Uterus (tissue), 4 donors: ENCODE results near the gene CCDC57. TPM values are rescaled to one million over a fixed set of nuclear protein-coding genes. Genes with fewer than 3 reads are reported as not detected.

ENCODE experiments used
- DNase-seq, 2 donors: peaks; one replicate each; pipeline ENCODE4 v3.0.0-alpha.2; 2019 to 2020
- H3K27ac ChIP-seq, 2 donors: fragments of 200-600 bp; sonication (generic); 1 replicate in 1 of 2; 2 replicates in 1 of 2; pipeline ENCODE4 v1.5.1; 2016 to 2018
- H3K27me3 ChIP-seq, 2 donors: fragments of 200-600 bp; sonication (generic); one replicate each; pipeline ENCODE4 v1.5.1; 2018 to 2019; ENCODE audit warnings: control low read depth in 1 of 2
- H3K36me3 ChIP-seq, 2 donors: fragments of 200-600 bp; sonication (generic); one replicate each; pipeline ENCODE4 v1.5.1; 2019; ENCODE audit warnings: control low read depth in 1 of 2
- H3K4me1 ChIP-seq, 2 donors: fragments of 200-600 bp; sonication (generic); one replicate each; pipeline ENCODE4 v1.5.1; 2018 to 2019; ENCODE audit warnings: control low read depth in 1 of 2
- H3K4me3 ChIP-seq, 2 donors: fragments of 200-600 bp; sonication (generic); 1 replicate in 1 of 2; 2 replicates in 1 of 2; pipeline ENCODE4 v1.5.1; 2018 to 2019; ENCODE audit warnings: mild to moderate bottlenecking in 1 of 2
- H3K9me3 ChIP-seq, 2 donors: fragments of 200-600 bp; sonication (generic); one replicate each; pipeline ENCODE4 v1.5.1; 2019; ENCODE audit warnings: control low read depth in 1 of 2
- POLR2A ChIP-seq, 2 donors: fragments of 450-650 bp; IDR thresholded peaks; one replicate each; pipeline ENCODE4 v1.6.1; 2016; ENCODE audit warnings: antibody characterized with exemption in 2 of 2, mild to moderate bottlenecking in 1 of 2, moderate library complexity in 1 of 2
- intact Hi-C: fragments of 100-400 bp; cut with DNase I; formaldehyde crosslinking; loops from one replicate; pipeline ENCODE4 v1.15.1; 2023; ENCODE audit warnings: low total_unique reads
- total RNA-seq, 4 donors: library from RNA; depleted of rRNA in 3 of 4; stranded (reverse); fragments of >200 nt in 3 of 4; gene quantifications; one replicate each; pipeline versions ENCODE4 v1.1.0 to v1.2.4, GENCODE V29; 2014 to 2023
- TF ChIP-seq, protein P1 (sequence below), 4 experiments: fragments of 200-600 bp in 2 of 4; fragments of 450-650 bp in 2 of 4; sonication (generic) in 2 of 4; IDR thresholded peaks; one replicate each; pipeline ENCODE4 v1.5.1; 2016 to 2019; ENCODE audit warnings: antibody characterized with exemption in 4 of 4, mild to moderate bottlenecking in 2 of 4, moderate library complexity in 1 of 4
- donor health status: DM: yes; HTN: yes; CAD: no.

CCDC57 gene
- total RNA-seq, 4 donors from 2014 or later = 4.4 to 88.2 (median 17.6) TPM

DNA sequence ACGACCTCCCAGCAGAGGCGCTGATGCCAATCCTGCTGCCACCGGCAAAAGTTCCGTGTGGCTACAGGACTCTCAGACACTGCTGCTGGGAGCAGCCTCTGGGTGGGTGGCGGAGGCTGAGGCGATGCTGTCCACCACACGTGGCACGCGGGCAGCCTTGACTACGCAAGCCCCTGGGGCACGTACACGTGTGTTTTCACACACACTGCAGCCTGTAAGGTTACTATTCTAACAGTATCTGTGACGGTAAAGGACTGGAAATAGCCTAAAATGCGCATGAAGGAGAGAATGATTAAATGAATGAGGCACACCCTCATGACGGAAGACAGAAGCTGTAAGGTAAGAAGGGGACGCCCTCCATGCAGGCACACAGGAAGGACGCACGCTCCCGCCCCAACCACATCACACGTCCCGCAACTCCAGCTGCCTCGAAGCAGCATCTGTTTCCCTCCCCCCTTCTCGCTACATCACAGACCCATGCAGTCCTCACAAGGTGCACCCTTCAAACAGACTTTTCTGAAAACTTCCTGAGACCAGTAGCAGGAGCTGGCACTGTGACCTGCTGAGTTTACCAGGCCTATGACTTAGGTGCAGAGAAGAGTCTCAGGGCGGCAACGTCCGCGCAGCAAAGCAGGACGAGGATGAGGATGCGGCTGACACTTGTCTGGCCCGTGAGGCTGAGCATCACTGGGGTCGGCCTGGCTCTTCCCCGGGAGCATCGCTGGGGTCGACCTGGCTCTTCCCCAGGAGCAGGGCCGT lies 85.9 kb downstream of the CCDC57 start:
- Histone ChIP-seq H3K36me3 (no peaks in the 10 kb centered on the region), H3K27me3 (no peaks in the 10 kb centered on the region), H3K4me1 (no peaks in the 10 kb centered on the region), H3K27ac (no peak overlapping the region), H3K9me3 (no peaks in the 10 kb centered on the region), H3K4me3 (no peak overlapping the region)
- intact Hi-C loops = no loop called here
- DNase-seq = no peak
- TF ChIP-seq POLR2A (IDR thresholded peaks at IDR 0.05) = no peak
- TF ChIP-seq, protein P1, sequence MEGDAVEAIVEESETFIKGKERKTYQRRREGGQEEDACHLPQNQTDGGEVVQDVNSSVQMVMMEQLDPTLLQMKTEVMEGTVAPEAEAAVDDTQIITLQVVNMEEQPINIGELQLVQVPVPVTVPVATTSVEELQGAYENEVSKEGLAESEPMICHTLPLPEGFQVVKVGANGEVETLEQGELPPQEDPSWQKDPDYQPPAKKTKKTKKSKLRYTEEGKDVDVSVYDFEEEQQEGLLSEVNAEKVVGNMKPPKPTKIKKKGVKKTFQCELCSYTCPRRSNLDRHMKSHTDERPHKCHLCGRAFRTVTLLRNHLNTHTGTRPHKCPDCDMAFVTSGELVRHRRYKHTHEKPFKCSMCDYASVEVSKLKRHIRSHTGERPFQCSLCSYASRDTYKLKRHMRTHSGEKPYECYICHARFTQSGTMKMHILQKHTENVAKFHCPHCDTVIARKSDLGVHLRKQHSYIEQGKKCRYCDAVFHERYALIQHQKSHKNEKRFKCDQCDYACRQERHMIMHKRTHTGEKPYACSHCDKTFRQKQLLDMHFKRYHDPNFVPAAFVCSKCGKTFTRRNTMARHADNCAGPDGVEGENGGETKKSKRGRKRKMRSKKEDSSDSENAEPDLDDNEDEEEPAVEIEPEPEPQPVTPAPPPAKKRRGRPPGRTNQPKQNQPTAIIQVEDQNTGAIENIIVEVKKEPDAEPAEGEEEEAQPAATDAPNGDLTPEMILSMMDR (IDR thresholded peaks at IDR 0.05) = no peak

DNA sequence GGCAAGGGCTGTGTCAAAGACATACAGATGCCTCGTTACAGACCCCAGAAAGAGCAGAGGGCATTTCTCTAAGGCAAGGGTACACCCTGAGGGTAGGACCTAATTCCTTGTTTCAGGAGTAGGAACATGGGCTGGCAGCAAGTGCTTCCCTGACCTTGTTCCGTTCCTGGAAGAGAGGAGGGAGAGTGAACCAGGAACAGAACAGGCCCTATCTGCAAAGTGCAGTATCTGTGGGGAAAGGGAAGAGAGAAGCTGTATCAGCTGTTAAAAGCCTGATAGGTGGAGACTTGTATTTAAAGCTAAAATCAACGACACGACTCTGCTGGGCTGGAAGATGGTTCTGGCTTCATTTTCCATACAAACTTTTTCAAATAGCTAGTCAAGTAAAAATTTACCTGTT lies 88.5 kb downstream of the CCDC57 start:
- no peaks in the 10 kb centered on the region for H3K27me3 ChIP-seq
- DNase-seq = no peak
- TF ChIP-seq POLR2A (IDR thresholded peaks at IDR 0.05) = no peak
- TF ChIP-seq, protein P1 (IDR thresholded peaks at IDR 0.05) = no peak
- H3K4me3 ChIP-seq = no peak overlapping the region
- no peaks in the 10 kb centered on the region for H3K4me1 ChIP-seq
- no peaks in the 10 kb centered on the region for H3K9me3 ChIP-seq
- H3K36me3 ChIP-seq = no peaks in the 10 kb centered on the region
- intact Hi-C loops = no loop called here
- no peak overlapping the region for H3K27ac ChIP-seq

DNA sequence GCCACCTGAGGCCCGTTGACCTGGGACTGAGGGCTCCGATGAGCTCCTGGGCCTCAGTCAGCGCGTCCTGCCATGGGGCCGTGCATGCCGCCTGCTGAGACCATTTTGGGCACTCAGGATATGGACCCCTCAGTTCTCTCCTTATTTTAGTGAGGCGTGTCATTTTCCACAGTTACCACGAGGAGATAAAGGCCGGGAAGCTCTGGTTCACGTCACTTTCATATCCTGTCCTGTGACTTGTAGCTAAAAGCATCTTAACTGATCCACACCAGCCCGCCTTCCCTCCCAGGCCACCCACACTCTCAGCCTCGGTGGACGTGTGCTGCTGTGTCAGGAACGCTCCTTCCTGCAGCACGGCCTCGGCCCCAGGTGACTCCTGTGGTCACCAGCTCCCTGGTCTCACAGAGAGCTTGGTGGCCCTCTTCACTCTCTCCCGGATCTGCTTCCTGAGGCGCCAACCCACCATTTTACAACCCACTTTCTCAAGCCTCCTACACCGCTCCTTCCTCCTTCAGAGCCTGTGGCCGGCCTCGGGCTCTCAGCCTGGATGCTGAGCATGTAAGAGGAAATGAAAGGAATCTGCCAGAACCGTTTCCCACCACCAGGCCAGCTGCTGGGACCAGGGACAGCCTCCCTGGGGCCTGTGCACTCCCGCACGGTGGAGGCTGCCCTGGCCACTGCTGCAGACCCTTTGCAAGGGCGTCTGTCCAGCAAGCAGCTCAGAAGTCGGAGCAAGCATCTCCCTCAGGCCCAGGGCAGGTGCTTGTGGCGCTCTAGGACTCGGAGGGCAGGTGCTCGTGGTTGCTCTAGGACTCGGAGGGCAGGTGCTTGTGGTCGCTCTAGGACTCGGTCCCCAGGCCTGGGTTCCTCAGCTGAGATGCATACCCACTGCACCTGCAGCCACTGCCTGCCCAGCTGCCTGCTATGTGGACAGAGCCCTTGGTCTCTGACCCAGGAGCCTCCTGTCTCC lies 90.7 kb downstream of the CCDC57 start:
- H3K27ac ChIP-seq = no peak overlapping the region
- no peak for DNase-seq
- intact Hi-C loops = no loop called here
- no peaks in the 10 kb centered on the region for H3K9me3 ChIP-seq
- H3K4me3 ChIP-seq = no peak overlapping the region
- no peaks in the 10 kb centered on the region for H3K36me3 ChIP-seq
- TF ChIP-seq POLR2A (IDR thresholded peaks at IDR 0.05) = no peak
- TF ChIP-seq, protein P1 (IDR thresholded peaks at IDR 0.05) = no peak
- H3K4me1 ChIP-seq = no peaks in the 10 kb centered on the region
- no peaks in the 10 kb centered on the region for H3K27me3 ChIP-seq

DNA sequence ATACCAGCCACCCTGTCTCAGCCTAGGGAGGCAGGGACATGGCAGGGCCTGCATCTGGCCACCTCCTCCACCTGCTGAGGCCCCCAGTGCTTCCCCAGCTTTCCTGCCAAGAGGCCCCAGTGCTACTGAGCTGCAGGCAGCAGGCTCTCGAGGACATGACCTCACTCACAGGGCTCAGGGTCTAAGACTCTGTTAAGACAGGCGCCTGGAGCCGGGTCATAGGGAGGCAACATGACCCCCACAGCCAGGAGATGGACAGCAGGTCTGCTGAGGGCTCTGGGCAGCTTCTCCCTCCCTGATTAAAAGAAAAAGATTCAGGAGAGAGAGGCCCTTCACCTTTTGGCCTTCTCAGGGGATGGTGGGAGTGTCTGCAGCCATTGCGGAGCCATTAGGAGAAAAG lies 91.4 kb downstream of the CCDC57 start:
- intact Hi-C loops = no loop called here
- TF ChIP-seq, protein P1 (IDR thresholded peaks at IDR 0.05) = no peak
- no peak for TF ChIP-seq POLR2A (IDR thresholded peaks at IDR 0.05)
- H3K4me1 ChIP-seq = no peaks in the 10 kb centered on the region

DNA sequence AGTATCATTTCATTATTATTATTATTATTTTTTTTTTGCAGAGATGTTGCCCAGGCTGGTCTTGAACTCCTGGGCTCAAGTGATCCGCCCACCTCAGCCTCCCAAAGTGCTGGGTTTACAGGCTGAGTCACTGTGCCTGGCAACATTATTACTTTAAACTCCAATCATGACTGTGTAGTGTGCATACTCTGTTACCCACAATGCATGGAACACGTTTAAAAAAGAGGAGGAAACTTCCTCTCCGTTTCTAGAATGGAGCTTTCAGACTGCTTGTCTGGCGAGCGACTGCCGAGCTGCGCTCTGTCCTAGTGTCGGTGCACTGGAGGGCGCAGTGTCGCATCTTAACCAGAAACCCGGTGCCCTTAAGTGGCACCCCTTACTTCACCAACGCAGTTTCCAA lies 92.5 kb downstream of the CCDC57 start:
- Histone ChIP-seq H3K36me3 (no peaks in the 10 kb centered on the region), H3K27me3 (no peaks in the 10 kb centered on the region), H3K4me3 (no peak overlapping the region), H3K9me3 (no peaks in the 10 kb centered on the region), H3K4me1 (no peaks in the 10 kb centered on the region), H3K27ac (no peak overlapping the region)
- TF ChIP-seq POLR2A (IDR thresholded peaks at IDR 0.05) = no peak
- TF ChIP-seq, protein P1 (IDR thresholded peaks at IDR 0.05) = no peak
- no peak for DNase-seq
- intact Hi-C loops = no loop called here

More for the DNA sequence above, 91.4 kb downstream of the CCDC57 start:
- no peaks in the 10 kb centered on the region for H3K27me3 ChIP-seq
- no peak overlapping the region for H3K4me3 ChIP-seq
- H3K36me3 ChIP-seq = no peaks in the 10 kb centered on the region
- no peak for DNase-seq
- H3K27ac ChIP-seq = no peak overlapping the region
- no peaks in the 10 kb centered on the region for H3K9me3 ChIP-seq
